GM18499 (cell line): Measurements from ENCODE around the gene WFDC11.
"Not testable (repeated sequence)": the region's sequence is repeated elsewhere in the genome, so short reads cannot be mapped to it uniquely, and the experiment has no call there.

ENCODE experiments used
- ATAC-seq: cut with Tn5 transposase; IDR thresholded peaks from one replicate; pipeline ENCODE4 v1.9.1; 2021; ENCODE audit warnings: moderate number of reproducible peaks; ENCODE audit not compliant: insufficient read depth, unreplicated experiment

Gene WFDC11

GRCh38 chr20:45670139-45670538 lies at the start of gene WFDC11:
TSS of gene WFDC11 (minus strand) at chr20:45670239. CDS start at chr20:45650600, 19,639 bp downstream.
- ATAC-seq: no peak

GRCh38 chr20:45716141-45716688 lies 46.2 kb upstream of the WFDC11 start:
- not testable (repeated sequence) for ATAC-seq

- ATAC-seq: no peak
These were observed 35.1 kb upstream of the WFDC11 start, which contains the start of gene WFDC10B for GRCh38 chr20:45704969-45705637. TSS of gene WFDC10B (minus strand) at chr20:45705019. CDS start at chr20:45685992, 19,027 bp downstream.

GRCh38 chr20:45701873-45702272 lies 31.8 kb upstream of the WFDC11 start, which contains the start of gene WFDC13:
TSS of gene WFDC13 (plus strand) at chr20:45702038. CDS start at chr20:45702124, 86 bp downstream.
- ATAC-seq: no peak

GRCh38 chr20:45701104-45701503 lies 31.1 kb upstream of the WFDC11 start:
- ATAC-seq: no peak

GRCh38 chr20:45695496-45695895 lies 25.5 kb upstream of the WFDC11 start:
- ATAC-seq: no peak

- not testable (repeated sequence) for ATAC-seq
These were observed 23.3 kb upstream of the WFDC11 start for GRCh38 chr20:45693346-45693745.

GRCh38 chr20:45685896-45686295 lies 15.9 kb upstream of the WFDC11 start:
- ATAC-seq: no peak

- ATAC-seq: no peak
These were observed 9.6 kb upstream of the WFDC11 start for GRCh38 chr20:45679650-45680049.

- ATAC-seq: no peak
These were observed 2.7 kb upstream of the WFDC11 start for GRCh38 chr20:45672765-45673164.

- ATAC-seq: not testable (repeated sequence)
These were observed 13.0 kb downstream of the WFDC11 start for GRCh38 chr20:45657038-45657437.

GRCh38 chr20:45651726-45652125 lies 18.3 kb downstream of the WFDC11 start:
- ATAC-seq: not testable (repeated sequence)

GRCh38 chr20:45649312-45649863 lies 20.7 kb downstream of the WFDC11 start:
- ATAC-seq: no peak

- no peak for ATAC-seq
These were observed 22.5 kb downstream of the WFDC11 start for GRCh38 chr20:45647441-45648050.

- ATAC-seq: no peak
These were observed 23.2 kb downstream of the WFDC11 start for GRCh38 chr20:45646875-45647274.

- not testable (repeated sequence) for ATAC-seq
These were observed 24.2 kb downstream of the WFDC11 start for GRCh38 chr20:45645869-45646268.

GRCh38 chr20:45641076-45641475 lies 29.0 kb downstream of the WFDC11 start:
- not testable (repeated sequence) for ATAC-seq

GRCh38 chr20:45639687-45640086 lies 30.4 kb downstream of the WFDC11 start:
- no peak for ATAC-seq

GRCh38 chr20:45636513-45636912 lies 33.5 kb downstream of the WFDC11 start:
- no peak for ATAC-seq

- ATAC-seq: no peak
These were observed 38.9 kb downstream of the WFDC11 start, which contains the start of gene WFDC9 for GRCh38 chr20:45631184-45631583. TSS of gene WFDC9 (minus strand) at chr20:45631284. CDS start at chr20:45610181, 21,103 bp downstream.

GRCh38 chr20:45630371-45630770 lies 39.7 kb downstream of the WFDC11 start:
- no peak for ATAC-seq
